Activated CD4-positive, CD25-positive, alpha-beta regulatory T cell (primary cell): ENCODE data around the gene LRMDA.

Source experiments
- DNase-seq, 4 experiments: peaks; one replicate each; lab custom pipeline; 2025; lab: John Stamatoyannopoulos, UW

The LRMDA gene

DNA sequence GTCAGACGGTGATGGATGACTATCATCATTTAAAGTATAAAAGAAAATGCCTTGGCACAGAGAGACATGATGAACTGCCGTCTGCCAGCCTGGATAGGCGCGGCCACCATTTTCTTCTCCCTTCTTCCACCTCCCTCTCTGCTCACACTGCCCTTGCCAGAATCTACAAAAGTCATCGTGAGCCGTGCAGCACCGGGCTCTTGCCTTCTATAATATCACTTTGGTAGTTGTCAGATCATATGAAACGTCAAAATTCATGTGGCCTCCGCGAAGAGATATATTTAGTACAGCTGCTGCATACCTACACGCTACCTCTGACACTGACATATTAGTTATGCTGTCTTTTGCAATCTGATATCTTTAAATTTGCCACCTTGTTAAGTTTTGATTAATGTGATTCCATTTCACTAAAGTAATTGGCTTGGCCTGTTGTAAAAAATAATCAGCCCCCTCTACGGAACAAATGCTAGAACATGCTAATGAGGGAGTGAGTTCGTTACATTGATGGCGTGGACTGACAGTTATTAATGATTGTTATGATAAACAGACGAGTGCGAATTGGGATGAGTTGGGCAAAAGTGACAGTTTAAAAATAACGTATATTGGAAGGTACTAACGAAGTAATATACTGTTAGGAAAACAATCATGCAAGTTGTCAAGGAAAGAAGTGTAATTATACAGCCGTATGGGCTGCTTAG lies 214.9 kb downstream of the LRMDA start:
- DNase-seq = no peak

DNA sequence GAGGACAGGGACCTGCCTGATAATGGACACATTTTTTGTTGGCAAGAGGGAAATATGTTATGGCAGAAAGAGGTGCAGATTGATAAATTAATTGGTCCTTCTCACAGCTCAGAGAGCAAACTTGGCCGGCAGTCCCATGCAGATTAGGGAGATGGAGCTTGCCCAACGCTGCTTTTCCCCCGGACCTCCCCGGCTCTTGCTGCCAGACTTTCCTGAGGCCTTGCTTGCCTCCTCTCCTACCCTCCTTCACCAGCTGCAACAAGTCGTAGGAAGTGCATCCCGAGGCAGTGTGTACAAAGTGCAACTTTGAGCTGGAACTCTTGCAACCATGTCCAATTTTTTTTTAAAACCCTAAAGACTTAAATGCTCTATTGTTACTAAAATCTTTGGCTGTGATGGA lies 215.5 kb downstream of the LRMDA start:
- DNase-seq = no peak

DNA sequence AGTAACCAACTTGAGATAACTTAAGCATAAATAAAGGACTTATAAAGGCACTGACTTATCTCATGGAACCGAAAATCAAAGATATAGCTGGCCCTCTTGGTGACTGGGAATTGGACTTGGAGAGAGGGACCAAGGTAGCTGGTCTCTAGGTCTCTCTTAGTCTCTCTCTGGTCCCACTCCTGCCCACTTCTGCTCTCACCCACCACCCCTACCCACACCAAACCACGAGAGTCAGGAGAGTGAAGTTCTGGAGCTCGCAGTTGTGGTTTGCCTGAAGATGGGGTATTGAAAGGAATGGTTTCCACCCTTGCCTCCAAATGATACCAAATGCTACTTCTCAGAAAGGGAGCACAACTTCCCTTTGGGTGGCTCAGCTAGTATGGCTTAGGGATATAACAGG lies 216.3 kb downstream of the LRMDA start:
- no peak for DNase-seq

DNA sequence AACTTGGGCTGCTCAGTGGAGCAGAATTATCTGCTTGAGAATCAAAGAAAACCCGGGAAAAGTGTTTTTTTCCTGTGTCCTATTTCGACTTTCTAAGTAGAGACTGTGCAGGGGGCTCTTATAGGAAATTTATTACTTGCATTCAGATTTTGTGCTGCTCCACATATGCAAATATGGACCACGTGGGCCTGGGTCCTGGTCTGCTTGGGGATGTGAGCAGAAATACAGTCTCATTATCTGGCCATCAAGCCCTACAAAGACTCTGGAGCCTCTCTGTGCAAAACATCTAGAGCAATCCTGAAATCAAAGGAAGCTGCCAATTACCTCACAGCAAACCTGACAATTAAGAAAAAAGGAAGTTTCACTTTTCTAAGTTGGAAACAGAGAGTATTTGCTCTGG lies 216.9 kb downstream of the LRMDA start:
- DNase-seq = no peak

DNA sequence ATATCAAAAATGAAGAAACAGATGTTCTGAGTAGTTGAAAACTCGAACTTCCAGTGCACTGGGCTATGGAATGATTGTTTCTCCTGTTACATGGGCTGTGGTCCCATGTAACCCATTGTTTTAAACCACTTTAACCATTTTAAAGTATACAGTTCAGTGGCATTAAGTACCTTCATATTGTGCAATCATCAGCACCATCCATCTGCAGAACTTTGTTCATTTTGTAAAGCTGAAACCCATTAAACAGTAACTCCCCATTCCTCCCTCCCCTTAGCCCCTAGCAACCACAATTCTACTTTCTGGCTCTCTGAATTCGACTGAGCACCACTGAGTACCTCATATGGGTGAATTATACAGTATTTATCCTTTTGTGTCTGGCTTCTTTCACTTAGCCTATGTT lies 217.4 kb downstream of the LRMDA start:
- no peak for DNase-seq

DNA sequence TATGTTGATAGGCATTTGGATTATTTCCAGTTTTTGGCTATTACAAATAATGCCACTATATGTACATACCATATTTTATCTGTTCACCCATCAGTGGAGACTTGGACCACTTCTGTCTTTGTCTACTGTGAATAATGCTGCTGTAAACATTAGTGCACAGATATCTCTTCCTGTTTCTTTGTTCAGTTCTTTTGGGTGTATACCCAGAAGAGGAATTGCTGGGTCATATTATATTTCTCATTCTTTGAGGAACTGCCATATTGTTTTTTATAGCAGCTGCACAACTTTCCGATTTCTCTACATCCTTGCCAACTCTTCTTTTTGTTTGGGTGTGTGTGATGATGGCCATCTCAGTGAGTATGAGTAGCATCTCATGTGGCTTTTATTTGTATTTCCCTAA lies 218.0 kb downstream of the LRMDA start:
- DNase-seq = no peak

DNA sequence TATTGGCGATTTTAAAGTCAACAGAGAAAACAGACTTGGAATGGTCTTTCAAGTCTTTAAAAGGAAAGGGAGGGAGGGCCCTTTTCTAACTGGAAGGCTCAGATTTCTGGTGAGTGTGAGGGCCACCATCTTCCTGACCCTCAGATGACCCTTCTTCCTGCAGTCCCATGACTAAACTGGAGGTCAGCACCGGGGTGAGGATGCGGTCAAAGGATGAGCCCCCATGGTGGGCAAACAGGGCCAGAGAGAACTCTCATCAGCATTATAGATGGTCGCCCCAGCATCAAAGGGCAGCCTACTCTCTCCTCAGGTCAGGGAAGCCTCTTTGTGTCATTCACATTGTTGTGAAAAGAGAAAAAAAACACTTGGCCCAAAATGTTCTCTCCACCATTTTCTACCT lies 219.2 kb downstream of the LRMDA start:
- DNase-seq = no peak

DNA sequence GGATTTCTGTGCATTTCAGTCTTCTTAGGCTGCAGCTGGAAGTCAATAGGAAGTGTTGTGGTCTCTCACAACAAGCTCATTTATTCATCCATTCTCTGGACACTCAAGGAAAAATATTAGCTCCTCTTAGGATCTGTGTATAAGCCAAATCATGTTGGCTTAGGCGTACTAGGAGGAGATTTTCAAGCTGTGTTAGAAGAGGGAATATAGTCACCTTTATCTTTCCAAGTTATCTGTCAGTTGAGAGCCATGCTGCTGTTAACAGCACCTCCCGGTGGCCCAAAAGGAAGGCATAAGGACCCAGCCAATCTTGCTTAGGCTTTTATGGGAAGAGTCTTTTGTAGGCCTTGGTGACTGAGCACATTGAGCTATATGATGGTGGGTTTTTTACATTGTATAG lies 220.0 kb downstream of the LRMDA start:
- DNase-seq = no peak

DNA sequence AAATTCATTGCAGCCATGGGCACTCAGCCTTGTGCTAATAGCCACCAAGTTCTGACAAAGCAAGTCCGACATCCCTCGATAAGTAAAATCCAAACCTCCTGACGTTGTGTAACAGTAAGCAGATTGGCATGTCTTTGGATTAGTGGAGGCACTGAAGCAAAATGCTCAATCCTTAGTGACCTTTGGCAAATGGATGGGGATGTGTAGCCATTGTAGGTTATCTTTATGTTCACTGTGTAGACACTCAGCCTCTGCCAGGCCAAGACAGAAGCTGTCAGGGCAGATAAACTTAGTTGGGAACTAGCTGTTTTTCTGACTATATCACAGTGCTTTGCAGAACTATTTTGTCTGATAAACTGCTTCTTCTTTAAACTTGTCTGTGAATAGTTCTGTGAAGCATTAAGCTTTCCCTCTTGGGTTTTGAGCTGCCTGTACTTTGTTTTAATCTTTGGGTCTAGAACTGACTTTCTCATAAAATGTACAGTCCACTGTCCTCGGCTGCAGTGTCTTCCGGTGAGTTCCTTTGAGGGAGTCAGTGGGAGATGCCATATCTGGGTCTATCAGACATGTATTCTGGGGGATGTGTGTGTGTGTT lies 220.8 kb downstream of the LRMDA start:
- no peak for DNase-seq

DNA sequence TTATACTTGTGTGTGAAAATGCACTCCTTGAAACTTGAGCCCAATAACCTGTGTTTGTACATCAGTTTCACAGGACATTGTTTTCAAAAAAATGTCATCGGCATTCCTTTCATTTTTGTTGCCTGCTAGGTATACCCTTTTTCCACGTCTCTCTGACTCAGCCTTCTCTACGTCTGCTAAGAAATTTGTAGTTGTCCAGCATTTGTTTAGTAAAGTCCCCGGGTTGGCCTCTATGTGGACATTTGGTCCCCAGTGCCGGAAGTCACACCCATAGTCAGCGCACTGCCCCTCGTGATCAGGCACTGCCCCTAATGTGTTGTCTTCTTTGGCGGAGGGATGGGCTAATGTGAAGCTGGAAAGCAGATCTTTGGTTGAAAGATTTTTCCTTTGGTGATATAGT lies 222.3 kb downstream of the LRMDA start:
- DNase-seq = no peak

DNA sequence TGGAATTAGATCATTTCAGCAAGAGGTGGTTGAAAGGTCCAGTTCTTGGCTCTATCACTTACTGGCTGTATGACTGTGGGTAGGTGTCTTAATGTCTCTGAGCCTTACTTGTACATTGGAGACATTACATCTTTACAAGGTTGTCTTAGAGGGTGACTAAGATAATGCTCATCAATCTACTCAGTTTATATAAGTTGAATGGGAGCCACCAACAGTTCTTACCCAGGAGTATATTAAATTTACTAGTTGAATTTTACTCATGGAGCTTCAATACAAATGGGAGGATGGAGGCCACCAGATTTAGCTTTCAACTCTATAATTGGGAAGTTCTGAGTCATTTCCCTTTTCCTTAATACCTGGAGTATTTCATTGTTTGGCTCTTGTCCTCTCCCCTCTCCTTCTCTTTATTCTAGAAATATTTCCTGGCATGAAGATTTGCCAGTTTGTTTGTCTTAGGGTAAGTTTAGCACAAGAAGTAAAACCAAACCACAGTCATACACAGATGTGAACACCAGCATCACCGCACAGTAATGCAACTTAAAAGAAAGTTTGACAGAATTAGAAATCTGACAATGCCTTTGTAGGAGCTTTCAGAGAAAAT lies 222.8 kb downstream of the LRMDA start:
- DNase-seq = no peak

DNA sequence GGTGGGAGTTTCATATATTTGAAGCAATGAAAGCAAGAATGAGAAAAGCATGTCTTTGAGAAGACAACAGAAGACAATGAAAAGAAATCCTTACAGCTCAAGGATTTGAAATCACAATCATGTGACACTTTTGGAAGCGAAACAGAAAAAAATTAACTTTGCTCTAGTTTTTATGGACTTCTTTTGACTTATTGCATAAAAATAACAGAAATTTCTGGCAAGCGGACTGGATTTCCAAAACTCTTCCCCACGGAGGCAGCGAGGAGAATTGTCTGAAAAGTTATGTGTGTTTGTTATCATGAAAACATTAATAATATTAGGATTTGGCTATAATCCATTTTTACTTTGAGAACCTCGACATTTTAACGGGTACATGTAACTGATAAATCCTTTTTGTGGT lies 223.3 kb downstream of the LRMDA start:
- DNase-seq = no peak

DNA sequence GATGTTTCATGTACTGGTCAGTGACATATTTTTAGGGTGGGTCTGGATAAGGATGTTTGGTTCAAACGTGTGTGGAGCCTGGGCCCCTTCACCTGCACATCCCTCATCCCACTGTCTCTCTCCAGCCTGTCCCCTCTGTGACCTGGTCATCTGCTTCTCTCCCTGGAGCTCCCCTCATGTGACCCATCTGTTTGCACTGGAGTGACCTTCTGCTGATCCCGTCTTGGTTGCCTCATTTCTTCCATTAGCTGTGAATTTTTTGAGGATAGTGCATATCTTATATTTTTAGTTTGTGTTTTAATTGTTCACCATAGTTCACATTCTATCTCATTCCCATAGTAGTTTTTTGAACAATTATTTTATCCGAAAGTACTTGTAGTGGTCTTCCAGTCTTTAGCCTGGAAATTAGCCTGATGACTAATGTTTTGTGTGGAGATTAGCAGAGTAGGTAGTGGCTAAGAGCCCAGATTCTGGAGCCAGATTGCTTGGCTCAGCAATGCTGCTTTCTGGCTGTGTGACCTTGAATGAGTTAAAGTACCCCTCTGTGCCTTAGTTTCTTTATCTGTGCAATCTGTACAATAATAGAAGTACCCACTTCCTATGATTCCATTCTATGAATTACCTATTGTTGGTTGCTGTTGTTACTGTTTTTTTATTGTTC lies 224.5 kb downstream of the LRMDA start:
- DNase-seq = no peak

DNA sequence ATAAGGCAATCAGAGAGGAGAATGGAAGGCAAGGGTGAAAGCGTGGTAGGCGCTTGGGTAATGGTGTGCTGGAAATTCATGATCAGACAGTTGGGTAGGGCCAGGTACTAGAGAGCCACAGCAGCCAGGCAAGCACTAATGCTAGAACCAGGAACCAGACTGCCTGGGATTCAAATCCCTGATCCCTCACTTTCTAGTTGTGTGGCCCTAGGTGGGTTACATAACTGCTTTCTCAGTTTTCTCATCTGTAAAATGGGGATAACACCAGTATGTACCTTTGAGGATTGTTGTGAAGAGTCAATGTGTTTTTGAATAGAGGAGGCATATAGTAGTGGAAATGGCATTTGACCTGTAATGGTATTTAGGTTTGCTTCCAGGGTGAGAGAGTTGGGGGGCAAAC lies 225.9 kb downstream of the LRMDA start:
- DNase-seq = no peak

DNA sequence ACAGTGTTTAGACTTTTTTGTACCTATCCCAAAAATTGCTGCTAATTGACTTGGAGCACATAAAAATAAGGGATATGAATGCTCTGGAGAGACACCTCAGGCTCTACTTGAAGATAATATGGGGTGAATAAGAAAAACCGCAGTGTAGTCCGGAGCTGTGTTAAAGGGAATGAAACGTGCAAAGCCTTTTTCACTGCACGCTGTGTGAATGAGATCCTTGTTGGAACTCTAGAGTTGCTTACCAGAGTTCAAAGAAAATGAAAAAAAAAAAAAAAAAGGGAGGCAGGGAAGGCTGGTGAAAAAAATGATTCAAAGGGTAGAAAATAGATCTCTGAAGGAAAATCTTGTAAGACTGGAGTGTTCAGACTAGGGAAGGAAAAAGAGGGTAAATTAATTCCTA lies 226.6 kb downstream of the LRMDA start:
- no peak for DNase-seq

DNA sequence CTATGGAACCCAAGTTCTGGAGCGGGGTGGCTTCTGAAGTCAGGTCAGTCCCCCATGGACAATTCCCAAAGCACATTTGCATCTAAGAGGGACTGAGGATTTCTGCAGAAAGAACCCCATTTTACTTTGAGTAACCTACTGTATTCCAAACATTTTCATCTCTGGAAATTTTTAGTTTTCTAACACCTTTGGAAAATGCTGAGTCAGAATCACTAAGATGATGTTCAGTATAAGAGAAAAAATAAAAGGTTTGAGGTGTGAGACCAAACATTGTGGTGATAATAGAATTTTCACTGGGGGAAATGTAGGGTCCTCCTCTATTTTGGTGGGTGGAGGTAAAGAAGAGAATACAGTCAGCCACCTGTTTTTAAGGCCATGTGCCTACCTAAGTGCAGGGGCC lies 227.1 kb downstream of the LRMDA start:
- no peak for DNase-seq

DNA sequence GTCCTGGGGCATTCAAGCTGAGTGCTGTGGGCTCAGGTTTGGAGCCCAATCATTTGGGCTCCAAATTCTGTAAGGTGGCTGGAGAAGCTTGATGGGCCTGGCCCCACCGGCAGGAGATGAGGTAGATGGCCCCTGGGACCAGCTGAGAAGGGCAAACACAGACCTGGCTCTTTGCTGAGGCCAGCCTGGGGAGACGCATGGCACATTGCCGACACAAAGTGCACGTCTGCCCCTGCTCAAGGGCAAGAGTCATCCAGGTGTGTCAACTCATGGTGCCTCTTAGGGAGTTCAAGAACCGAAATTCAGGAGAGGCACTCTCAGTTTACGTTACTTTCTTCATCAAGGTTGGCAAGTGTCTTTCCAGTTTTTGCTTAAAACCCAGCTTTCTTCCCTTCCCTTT lies 227.5 kb downstream of the LRMDA start:
- no peak for DNase-seq

DNA sequence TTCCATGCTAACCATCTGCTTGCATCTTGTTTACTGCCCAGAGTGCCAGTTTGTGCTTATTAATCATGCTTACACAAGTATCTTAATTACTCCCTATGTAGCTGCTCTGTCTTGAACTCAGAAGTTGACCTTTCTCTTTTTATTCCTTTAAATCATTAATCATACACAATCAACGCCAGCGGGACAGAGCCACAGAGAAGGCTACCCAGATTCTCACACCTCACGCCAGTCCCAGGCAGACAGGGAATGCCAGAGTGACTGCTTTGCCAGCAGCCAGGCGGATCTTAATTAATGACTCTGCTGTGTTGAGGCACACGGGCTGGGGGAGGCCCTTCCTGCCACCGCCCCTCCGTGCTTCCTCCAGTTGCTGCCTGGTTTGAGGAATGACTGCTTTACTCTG lies 229.4 kb downstream of the LRMDA start:
- no peak for DNase-seq

DNA sequence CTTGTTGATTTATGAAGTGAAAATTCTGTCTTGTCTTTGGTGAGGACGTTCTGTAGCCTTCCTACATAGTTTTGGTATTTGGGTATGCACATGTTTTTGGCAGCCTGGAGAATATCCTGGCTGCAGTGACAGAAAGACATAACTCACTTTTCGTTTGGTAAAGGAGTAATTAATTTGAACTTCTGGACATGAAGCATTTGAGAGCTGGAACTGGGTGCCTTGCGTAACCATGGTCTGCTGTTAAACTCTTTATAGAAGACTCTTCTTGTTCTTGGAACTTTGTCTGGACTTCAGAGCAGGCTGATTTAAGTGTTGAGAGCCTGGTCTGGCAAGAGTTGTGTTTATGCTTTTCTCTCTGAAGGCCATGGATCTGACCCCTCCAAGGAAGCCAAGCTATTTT lies 231.3 kb downstream of the LRMDA start:
- no peak for DNase-seq

DNA sequence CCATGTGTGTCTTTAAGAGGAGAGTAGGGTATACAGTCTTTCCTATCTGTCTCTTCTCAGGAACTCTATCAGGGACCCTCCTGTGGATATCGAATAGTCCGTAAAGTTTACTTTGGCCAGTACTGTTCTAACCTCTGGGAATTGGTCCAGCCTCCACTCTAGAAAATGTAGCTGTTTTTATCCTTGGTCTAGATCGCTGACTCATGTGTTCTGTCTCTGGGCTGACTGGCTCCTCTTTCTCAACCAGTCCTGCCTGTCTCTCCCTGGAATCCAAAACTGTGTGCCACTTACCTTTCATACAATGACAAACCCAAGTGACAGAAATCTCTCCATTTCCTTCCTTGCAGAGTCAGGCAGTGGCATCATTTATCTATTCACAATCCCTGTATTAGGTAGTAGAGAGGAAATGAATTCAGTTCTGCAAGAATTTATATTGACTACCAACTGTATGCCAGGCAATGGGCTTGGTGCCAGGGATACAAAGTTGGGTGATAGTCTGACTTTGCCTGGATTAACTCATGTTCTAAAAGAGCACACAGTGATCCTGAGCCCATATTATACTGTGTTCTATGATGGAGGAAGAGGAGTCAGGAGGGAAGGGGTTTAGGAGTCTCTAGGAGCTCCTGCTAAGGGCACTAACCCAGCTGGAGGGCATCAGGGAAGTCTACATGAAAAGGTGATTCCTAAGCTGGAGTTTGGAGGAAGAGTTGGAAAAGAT lies 232.7 kb downstream of the LRMDA start:
- DNase-seq = no peak

DNA sequence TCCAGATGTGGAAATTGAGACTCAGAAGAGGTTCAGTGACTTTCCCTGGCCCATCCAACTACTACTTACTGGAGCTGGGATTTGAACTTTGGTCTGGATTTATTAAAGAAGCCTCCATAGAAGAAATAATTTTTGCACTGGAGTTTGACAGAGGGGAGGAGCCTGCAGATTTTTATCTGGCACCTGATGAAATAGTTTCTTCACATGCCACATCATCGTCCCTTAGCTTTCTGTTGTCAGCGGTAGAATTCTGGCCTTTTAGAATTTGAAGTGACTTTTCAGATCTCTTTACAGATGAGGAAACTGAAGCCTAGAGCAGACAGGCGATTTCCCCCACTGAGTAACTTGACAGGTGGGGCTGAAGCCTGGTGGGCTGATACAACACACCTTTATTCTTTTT lies 233.5 kb downstream of the LRMDA start:
- no peak for DNase-seq

DNA sequence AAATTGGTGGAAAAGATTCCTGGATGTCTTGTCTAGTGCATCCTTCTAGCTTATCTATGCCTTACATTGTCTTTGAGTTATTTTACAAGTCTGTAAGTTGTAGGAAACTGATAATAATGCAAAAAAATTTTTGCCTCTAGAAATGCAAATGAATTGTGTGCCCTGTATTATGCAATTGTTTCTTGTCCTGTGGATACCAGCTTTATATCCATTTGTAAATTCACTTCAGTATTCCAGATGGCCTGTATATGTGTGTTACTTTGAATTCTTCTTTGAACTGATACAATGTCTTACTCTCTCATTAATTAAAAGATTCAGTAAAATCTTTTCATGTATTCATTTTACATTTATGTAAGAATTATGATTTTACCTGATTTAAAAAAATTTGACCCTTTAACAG lies 234.3 kb downstream of the LRMDA start:
- no peak for DNase-seq
